Inferior parietal cortex (tissue), 1 donor: ENCODE measurements around the gene GRIK2.
"Not testable (repeated sequence)": the region's sequence is repeated elsewhere in the genome, so short reads cannot be mapped to it uniquely, and the experiment has no call there.

ENCODE experiments used
- DNase-seq: peaks from one replicate; pipeline ENCODE4 v3.0.0-alpha.2; 2016; ENCODE audit errors: extremely low spot score

Gene GRIK2

GRCh38 chr6:101626269-101626668 is 232.8 kb downstream of the GRIK2 start:
- no peak for DNase-seq

- no peak for DNase-seq
These were observed 237.4 kb downstream of the GRIK2 start for GRCh38 chr6:101630941-101631340.

DNA sequence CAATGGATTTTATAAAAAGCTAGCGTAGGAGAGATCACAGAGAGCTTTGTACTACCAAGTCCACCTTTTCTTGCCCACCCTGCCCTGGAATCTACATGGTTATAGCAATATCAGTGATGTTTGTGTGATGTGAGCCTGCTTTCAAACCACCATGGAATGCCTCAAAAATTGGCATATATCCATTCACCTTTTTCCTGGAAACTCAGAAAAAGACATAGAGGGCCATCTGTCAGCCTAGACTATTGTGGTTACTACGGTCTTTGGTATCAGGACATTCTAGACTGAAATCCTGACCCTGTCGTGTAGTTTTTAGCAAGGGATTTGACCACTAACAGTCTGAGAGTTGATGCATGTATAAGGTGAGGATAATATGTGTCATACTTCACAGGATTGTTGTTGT is 239.6 kb downstream of the GRIK2 start:
- DNase-seq: no peak

DNA sequence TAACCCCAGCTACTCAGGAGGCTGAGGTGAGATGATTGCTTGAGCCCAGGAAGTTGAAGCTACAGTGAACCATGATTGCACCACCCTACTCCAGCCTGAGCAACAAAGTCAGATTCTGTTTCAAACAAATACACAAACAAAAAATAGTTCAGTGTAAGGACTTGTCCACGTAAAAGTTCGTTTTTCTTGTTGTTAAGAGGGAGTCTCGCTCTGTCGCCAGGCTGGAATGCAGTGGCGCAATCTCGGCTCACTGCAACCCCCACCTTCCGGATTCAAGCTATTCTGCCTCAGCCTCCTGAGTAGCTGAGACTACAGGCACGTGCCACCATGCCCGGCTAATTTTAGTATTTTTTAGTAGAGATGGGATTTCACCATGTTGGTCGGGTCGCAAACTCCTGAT is 245.4 kb downstream of the GRIK2 start:
- not testable (repeated sequence) for DNase-seq

GRCh38 chr6:101640131-101640530 is 246.6 kb downstream of the GRIK2 start:
- no peak for DNase-seq

DNA sequence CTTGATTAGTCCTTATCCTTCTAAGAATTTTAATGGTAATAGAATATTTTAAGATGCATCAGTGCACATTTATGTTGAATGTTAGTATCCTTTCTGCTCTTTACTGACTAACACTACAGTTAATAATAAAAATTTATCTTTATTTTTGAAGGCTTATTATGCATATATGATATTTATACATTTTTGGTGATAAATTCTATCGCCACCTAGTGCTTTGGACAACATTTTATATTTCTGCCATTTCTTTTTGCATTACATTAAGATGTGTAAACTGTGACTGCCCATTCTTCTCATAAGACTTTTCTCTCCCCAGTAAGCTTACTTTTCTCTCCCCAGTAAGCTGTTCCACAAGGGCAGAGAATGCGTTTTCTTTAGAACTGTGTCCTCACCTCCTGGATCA is 252.3 kb downstream of the GRIK2 start:
- DNase-seq: no peak

GRCh38 chr6:101650402-101651100 is 257.0 kb downstream of the GRIK2 start:
- DNase-seq: no peak

DNA sequence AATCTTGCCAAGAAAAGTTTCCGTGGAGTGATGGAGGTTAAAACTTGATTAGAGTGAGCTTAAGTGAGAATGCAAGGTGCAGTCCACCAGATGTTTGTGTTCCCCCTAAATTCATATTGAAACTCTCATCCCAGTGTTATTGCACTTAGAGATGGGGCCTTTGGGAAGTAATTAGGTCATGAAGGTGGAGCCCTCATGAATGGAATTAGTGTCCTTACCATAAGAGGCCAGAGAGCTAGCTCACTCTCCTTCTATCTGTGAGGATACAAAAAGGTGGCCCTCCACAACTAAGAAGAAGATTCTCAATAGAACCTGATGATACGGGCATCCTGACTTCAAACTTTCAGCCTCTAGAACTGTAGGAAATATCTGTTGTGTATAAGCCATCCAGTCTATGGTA is 258.6 kb downstream of the GRIK2 start:
- no peak for DNase-seq

GRCh38 chr6:101655109-101655508 is 261.6 kb downstream of the GRIK2 start:
- DNase-seq: no peak

GRCh38 chr6:101662111-101662897 is 268.8 kb downstream of the GRIK2 start:
- DNase-seq: no peak

DNA sequence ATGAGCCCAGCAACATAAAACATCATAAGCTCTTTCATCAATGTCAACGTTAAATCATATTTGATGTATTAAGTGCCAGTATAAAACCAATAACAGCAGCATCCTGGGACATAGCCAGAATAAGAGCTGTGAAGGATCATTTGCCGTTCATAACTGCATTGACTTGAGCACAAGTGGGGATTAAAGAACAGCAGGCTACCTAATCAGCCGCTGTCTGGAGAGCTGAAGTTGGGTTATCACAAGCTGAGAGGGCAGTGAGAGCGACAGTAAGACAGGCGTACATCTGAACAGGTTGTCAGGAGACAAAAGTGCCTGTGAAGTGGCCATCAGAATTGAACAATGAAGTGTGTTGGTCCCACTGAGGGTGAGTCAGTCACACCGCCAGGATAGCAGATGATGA is 269.6 kb downstream of the GRIK2 start:
- DNase-seq: no peak

DNA sequence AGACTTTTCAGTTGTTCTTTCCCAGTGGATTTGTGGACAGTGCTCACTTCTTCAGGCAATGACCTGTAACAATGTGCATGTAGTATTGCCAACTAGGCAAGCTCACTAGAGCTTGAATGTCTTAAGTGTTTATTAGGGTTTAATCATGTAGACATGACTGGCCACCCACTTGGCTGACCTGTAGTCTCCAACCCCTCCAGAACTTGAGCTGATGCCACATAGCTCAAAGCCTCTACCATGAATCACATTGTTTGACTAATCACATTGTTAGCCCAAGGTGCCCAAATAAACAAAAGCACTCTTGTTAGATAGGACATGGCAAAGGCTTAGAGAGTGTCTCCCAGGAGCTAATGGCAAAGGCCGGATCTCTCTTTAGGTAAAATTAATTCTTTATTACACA is 272.7 kb downstream of the GRIK2 start:
- DNase-seq: no peak

DNA sequence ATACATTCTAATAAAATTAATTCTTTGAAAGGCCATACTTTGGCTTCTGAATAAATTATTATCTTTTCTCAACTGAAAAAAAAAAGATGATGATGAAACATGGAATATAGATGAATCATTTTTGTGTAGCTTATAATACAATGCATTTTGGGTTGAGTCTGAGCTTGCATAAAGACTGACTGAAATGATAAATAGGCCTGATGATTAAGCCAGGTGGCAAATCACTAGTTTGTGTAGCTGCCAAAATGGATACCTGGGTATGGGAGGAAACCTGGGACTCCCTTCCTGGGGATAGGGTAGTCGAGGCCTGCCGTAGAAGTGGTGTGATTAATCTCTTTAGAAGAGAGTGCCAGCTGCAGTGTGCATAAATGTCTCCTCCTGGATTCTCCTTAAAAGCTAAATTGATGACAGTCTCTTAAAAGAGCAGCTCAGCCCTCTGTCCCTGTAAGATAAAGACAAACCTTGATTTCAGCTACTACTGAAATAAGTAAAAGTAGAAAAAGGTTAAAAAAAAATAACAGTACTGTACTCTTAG is 275.1 kb downstream of the GRIK2 start:
- DNase-seq: no peak

GRCh38 chr6:101676187-101676586 is 282.7 kb downstream of the GRIK2 start:
- no peak for DNase-seq

DNA sequence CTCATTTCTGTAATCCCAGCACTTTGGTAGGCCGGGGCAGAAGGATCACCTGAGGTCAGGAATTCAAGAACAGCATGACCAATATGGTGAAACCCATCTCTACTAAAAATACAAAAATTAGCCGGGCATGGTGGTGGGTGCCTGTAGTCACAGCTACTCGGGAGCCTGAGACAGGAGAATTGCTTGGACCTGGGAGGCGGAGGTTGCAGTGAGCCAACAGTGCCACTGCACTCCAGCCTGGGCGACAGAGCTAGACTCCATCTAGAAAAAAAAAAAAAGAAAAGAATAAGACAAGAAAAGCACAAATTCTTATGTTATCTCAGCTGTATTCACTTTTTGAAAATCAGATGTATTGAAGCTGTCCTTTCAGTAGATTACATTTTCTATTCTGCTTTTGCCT is 289.4 kb downstream of the GRIK2 start:
- no peak for DNase-seq

GRCh38 chr6:101683884-101684283 is 290.4 kb downstream of the GRIK2 start:
- no peak for DNase-seq

- DNase-seq: no peak
These were observed 293.1 kb downstream of the GRIK2 start for GRCh38 chr6:101686653-101687052.

- no peak for DNase-seq
These were observed 295.6 kb downstream of the GRIK2 start for GRCh38 chr6:101689156-101689555.

DNA sequence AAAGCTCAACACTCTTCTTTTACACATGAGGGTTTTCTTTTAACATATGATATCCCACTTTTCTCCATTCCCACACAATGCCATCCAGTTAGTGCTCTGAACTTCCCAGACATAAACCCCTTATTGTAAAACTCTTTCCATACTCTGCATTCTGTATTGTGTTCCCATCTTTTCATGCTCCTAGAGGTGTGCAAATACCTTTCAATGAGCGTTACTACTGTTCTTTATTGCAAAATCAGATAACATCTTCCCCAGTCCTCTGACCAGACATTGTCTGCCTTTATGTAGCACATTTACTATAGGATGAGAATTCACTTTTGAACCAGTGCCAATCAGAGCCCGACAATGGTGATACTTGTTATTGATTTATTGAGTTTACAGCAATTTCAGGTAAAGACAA is 296.2 kb downstream of the GRIK2 start:
- no peak for DNase-seq

GRCh38 chr6:101700655-101701054 is 307.1 kb downstream of the GRIK2 start:
- no peak for DNase-seq

- no peak for DNase-seq
These were observed 309.8 kb downstream of the GRIK2 start for GRCh38 chr6:101703311-101703710.

DNA sequence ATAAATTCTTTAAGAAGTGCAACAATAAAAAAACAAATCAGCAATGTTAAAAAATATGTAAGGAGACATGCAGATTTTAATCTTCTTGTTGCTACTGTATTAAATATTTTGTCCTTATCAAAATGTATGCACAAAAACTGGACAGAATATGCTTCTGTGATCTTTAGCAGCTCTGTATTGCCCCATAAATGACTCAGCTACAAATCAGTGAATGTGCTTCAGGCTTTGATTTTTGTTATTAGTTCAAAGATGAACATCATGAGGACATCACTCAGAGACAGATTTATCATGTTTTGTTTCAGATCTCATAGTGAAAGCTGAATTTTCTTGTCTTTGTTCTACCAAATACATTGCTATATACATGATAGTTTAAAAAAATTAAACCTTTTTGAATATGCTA is 312.4 kb downstream of the GRIK2 start:
- DNase-seq: no peak

GRCh38 chr6:101706576-101706975 is 313.1 kb downstream of the GRIK2 start:
- no peak for DNase-seq
